DOHH2 (cell line): Measurements from ENCODE around the gene ANKMY1.

Source experiments
- EZH2phosphoT487 ChIP-seq: fragments of 200-600 bp; sonication (generic); IDR thresholded peaks from 2 replicates; pipeline ENCODE4 v1.6.1; 2017; ENCODE audit warnings: borderline replicate concordance, mild to moderate bottlenecking, antibody characterized with exemption, low read length, moderate library complexity, mixed read lengths
- TF ChIP-seq, protein P1 (sequence below): fragments of 200-600 bp; sonication (generic); IDR thresholded peaks from one replicate; pipeline ENCODE4 v1.5.1; 2014; ENCODE audit warnings: antibody characterized with exemption, mild to moderate bottlenecking, low read depth, low read length; ENCODE audit not compliant: poor library complexity, severe bottlenecking

DNA sequence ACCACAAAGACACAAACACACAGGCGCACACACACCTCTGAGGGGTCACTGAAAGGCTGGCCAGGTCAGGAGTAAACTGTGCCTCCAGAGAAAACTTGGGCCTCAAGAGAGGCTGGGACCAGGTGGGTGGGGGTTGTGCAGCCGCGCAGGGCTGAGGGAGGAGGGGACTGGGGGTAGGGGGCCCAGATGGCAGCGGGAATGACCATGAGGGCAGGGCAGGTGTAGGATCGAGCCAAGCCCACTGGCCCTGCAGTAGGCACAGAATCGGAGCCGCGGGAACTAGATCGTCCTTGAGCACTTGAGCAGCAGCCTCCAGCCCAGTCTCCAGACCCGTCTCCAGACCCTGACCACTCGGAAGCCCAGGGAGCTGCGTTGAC lies 36.8 kb downstream of the ANKMY1 start:
- TF ChIP-seq, protein P1, sequence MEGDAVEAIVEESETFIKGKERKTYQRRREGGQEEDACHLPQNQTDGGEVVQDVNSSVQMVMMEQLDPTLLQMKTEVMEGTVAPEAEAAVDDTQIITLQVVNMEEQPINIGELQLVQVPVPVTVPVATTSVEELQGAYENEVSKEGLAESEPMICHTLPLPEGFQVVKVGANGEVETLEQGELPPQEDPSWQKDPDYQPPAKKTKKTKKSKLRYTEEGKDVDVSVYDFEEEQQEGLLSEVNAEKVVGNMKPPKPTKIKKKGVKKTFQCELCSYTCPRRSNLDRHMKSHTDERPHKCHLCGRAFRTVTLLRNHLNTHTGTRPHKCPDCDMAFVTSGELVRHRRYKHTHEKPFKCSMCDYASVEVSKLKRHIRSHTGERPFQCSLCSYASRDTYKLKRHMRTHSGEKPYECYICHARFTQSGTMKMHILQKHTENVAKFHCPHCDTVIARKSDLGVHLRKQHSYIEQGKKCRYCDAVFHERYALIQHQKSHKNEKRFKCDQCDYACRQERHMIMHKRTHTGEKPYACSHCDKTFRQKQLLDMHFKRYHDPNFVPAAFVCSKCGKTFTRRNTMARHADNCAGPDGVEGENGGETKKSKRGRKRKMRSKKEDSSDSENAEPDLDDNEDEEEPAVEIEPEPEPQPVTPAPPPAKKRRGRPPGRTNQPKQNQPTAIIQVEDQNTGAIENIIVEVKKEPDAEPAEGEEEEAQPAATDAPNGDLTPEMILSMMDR = no peak
- TF ChIP-seq EZH2phosphoT487 = no peak
